H9 (cell line): ENCODE measurements around the gene PDZD8. TPM values are rescaled to one million over a fixed set of nuclear protein-coding genes. Genes with fewer than 3 reads are reported as not detected.

Source experiments
- DNase-seq: peaks from one replicate; pipeline ENCODE4 v3.0.0-alpha.2; 2017
- H2AFZ ChIP-seq: one replicate; pipeline ENCODE4 v1.6.1; 2013; ENCODE audit warnings: mild to moderate bottlenecking, low read length, control low read depth, moderate library complexity
- H2AK5ac ChIP-seq: 2 replicates; pipeline ENCODE4 v1.6.1; 2013; ENCODE audit warnings: low read length, control low read depth, mixed read lengths; ENCODE audit not compliant: insufficient read length
- H2BK120ac ChIP-seq: one replicate; pipeline ENCODE4 v1.6.1; 2013; ENCODE audit warnings: low read depth, mild to moderate bottlenecking, low read length, control low read depth, inconsistent platforms; ENCODE audit not compliant: poor library complexity, severe bottlenecking
- H2BK12ac ChIP-seq: 2 replicates; pipeline ENCODE4 v1.6.1; 2013; ENCODE audit warnings: low read length, control low read depth, mixed read lengths, low read depth; ENCODE audit not compliant: insufficient read length
- H2BK15ac ChIP-seq: 2 replicates; pipeline ENCODE4 v1.6.1; 2013; ENCODE audit warnings: low read depth, low read length, control low read depth
- H2BK20ac ChIP-seq: one replicate; pipeline ENCODE4 v1.6.1; 2013; ENCODE audit warnings: low read depth, mild to moderate bottlenecking, low read length, control low read depth, inconsistent platforms; ENCODE audit not compliant: poor library complexity, severe bottlenecking
- H2BK5ac ChIP-seq: 2 replicates; pipeline ENCODE4 v1.6.1; 2013; ENCODE audit warnings: low read length, control low read depth, mixed read lengths; ENCODE audit not compliant: insufficient read length
- H3K14ac ChIP-seq: 2 replicates; pipeline ENCODE4 v1.6.1; 2013; ENCODE audit warnings: low read length, control low read depth; ENCODE audit not compliant: insufficient read depth
- H3K18ac ChIP-seq: 2 replicates; pipeline ENCODE4 v1.6.1; 2013; ENCODE audit warnings: low read depth, mild to moderate bottlenecking, mixed read lengths, low read length, control low read depth; ENCODE audit not compliant: insufficient read length
- H3K23ac ChIP-seq: 2 replicates; pipeline ENCODE4 v1.6.1; 2013; ENCODE audit warnings: low read length, control low read depth, mixed read lengths, low read depth; ENCODE audit not compliant: insufficient read length
- H3K23me2 ChIP-seq: 2 replicates; pipeline ENCODE4 v1.6.1; 2013; ENCODE audit warnings: low read depth, mild to moderate bottlenecking, mixed read lengths, low read length, control low read depth; ENCODE audit not compliant: insufficient read length, poor library complexity, severe bottlenecking
- H3K27ac ChIP-seq: 2 replicates; pipeline ENCODE4 v1.5.1; 2013; ENCODE audit warnings: low read length, control low read depth, mixed read lengths, low read depth; ENCODE audit not compliant: insufficient read length
- H3K27me3 ChIP-seq: 2 replicates; pipeline ENCODE4 v1.6.1; 2013; ENCODE audit warnings: low read length, control low read depth, inconsistent platforms; ENCODE audit not compliant: insufficient read depth
- H3K4ac ChIP-seq: 2 replicates; pipeline ENCODE4 v1.6.1; 2013; ENCODE audit warnings: low read depth, mild to moderate bottlenecking, control low read depth, inconsistent platforms, low read length, moderate library complexity
- H3K4me1 ChIP-seq: 2 replicates; pipeline ENCODE4 v1.6.1; 2013; ENCODE audit warnings: low read length, control low read depth, inconsistent platforms; ENCODE audit not compliant: insufficient read depth
- H3K4me2 ChIP-seq: 2 replicates; pipeline ENCODE4 v1.6.1; 2013; ENCODE audit warnings: low read length, control low read depth, mixed read lengths; ENCODE audit not compliant: insufficient read length, insufficient read depth
- H3K56ac ChIP-seq: 2 replicates; pipeline ENCODE4 v1.6.1; 2013; ENCODE audit warnings: low read depth, mild to moderate bottlenecking, mixed read lengths, low read length, control low read depth; ENCODE audit not compliant: insufficient read length
- H3K79me1 ChIP-seq: 2 replicates; pipeline ENCODE4 v1.6.1; 2013; ENCODE audit warnings: low read depth, mild to moderate bottlenecking, moderate library complexity, low read length, control low read depth, inconsistent platforms; ENCODE audit not compliant: insufficient read depth, poor library complexity, severe bottlenecking
- H3K79me2 ChIP-seq: 2 replicates; pipeline ENCODE4 v1.6.1; 2013; ENCODE audit warnings: low read length, control low read depth, inconsistent platforms; ENCODE audit not compliant: insufficient read depth
- H3K9ac ChIP-seq: 2 replicates; pipeline ENCODE4 v1.6.1; 2013; ENCODE audit warnings: low read length, control low read depth, mixed read lengths; ENCODE audit not compliant: insufficient read length; ENCODE audit errors: extremely low read depth
- H3K9me3 ChIP-seq: one replicate; pipeline ENCODE4 v1.6.1; 2013; ENCODE audit warnings: low read depth, low read length, inconsistent platforms; ENCODE audit not compliant: control insufficient read depth
- H3T11ph ChIP-seq: one replicate; pipeline ENCODE4 v1.6.1; 2013; ENCODE audit warnings: mild to moderate bottlenecking, low read length, control low read depth, inconsistent platforms
- H4K20me1 ChIP-seq: one replicate; pipeline ENCODE4 v1.6.1; 2013; ENCODE audit not compliant: control insufficient read depth, insufficient read length, insufficient read depth
- H4K5ac ChIP-seq: 2 replicates; pipeline ENCODE4 v1.6.1; 2013; ENCODE audit warnings: low read depth, mild to moderate bottlenecking, mixed read lengths, low read length, control low read depth; ENCODE audit not compliant: insufficient read length
- H4K8ac ChIP-seq: replicated peaks from 2 replicates; pipeline ENCODE4 v1.6.1; 2013; ENCODE audit warnings: low read length, control low read depth, mixed read lengths, low read depth; ENCODE audit not compliant: insufficient read length
- H4K91ac ChIP-seq: 2 replicates; pipeline ENCODE4 v1.6.1; 2013; ENCODE audit warnings: low read depth, mild to moderate bottlenecking, moderate library complexity, mixed read lengths, low read length, control low read depth; ENCODE audit not compliant: insufficient read length
- H3K27ac Mint-ChIP-seq, 3 experiments: 2 replicates in 2 of 3; 3 replicates in 1 of 3; pipeline ENCODE4 v1.8.0; 2020 to 2021; ENCODE audit warnings: mixed read lengths in 3 of 3, mild to moderate bottlenecking in 1 of 3, moderate library complexity in 1 of 3
- H3K27me3 Mint-ChIP-seq: 2 replicates; pipeline ENCODE4 v1.8.0; 2021; ENCODE audit warnings: low read depth, mild to moderate bottlenecking, moderate library complexity, mixed read lengths
- H3K36me3 Mint-ChIP-seq, 3 experiments: 2 replicates in 2 of 3; 3 replicates in 1 of 3; pipeline ENCODE4 v1.8.0; 2020 to 2021; ENCODE audit warnings: low read depth in 3 of 3, mixed read lengths in 3 of 3; ENCODE audit not compliant: insufficient read depth in 1 of 3
- H3K4me1 Mint-ChIP-seq, 2 experiments: 2 replicates each; pipeline ENCODE4 v1.8.0; 2020; ENCODE audit warnings: mixed read lengths in 2 of 2
- H3K4me3 Mint-ChIP-seq, 2 experiments: 2 replicates in 1 of 2; 3 replicates in 1 of 2; pipeline ENCODE4 v1.8.0; 2020 to 2021; ENCODE audit warnings: mild to moderate bottlenecking in 2 of 2, mixed read lengths in 2 of 2, moderate library complexity in 1 of 2
- H3K9me3 Mint-ChIP-seq, 2 experiments: 2 replicates in 1 of 2; 3 replicates in 1 of 2; pipeline ENCODE4 v1.8.0; 2020; ENCODE audit warnings: mild to moderate bottlenecking in 2 of 2, mixed read lengths in 2 of 2, moderate library complexity in 1 of 2
- CTCF ChIP-seq: fragments of 200-600 bp; sonication (generic); conservative IDR thresholded peaks from 3 replicates; pipeline ENCODE4 v1.8.0; 2021; ENCODE audit warnings: antibody characterized with exemption, mild to moderate bottlenecking
- WGBS: extraction: QIAGEN DNeasy Blood & Tissue Kit; methylation state at CpG from one replicate; pipeline ENCODE4 v1.1.7; 2013; ENCODE audit warnings: missing lambda C conversion rate, low lambda C conversion rate, mixed read lengths; ENCODE audit not compliant: insufficient read length; ENCODE audit errors: extremely low coverage; 5-methylcytosine and 5-hydroxymethylcytosine counted together
- total RNA-seq: library from RNA; stranded (reverse); gene quantifications from 2 replicates; pipeline ENCODE4 v1.2.1, GENCODE V29; 2021

The PDZD8 gene
- total RNA-seq, 1 experiment from 2014 or later = 38.2 TPM

- H3K23me2 ChIP-seq = no peaks in the 10 kb centered on the region
- H3K23ac ChIP-seq = no peak overlapping the region
- no peaks in the 10 kb centered on the region for H3K27me3 ChIP-seq
- no peaks in the 10 kb centered on the region for H3K9me3 Mint-ChIP-seq
- H3K4me1 Mint-ChIP-seq = peaks cover 60 to 68% of the 10 kb centered on the region in 2 experiments
- no peak overlapping the region for H3K14ac ChIP-seq
- H3K27me3 Mint-ChIP-seq = no peaks in the 10 kb centered on the region
- H2BK120ac ChIP-seq = no peak overlapping the region
- H2AK5ac ChIP-seq = no peak overlapping the region
- no peak overlapping the region for H3K27ac ChIP-seq
- H3T11ph ChIP-seq = no peak overlapping the region
- no peaks in the 10 kb centered on the region for H4K20me1 ChIP-seq
- no peak overlapping the region for H2BK5ac ChIP-seq
- no peak overlapping the region for H4K8ac ChIP-seq
- H3K56ac ChIP-seq = no peak overlapping the region
- no peak overlapping the region for H2AFZ ChIP-seq
- H3K27ac Mint-ChIP-seq = peak overlapping the region; percentile 17 to 72 (median 54); a peak in 4 of 7 replicates
- peaks cover 21% of the 10 kb centered on the region for H3K4me1 ChIP-seq
- H3K9ac ChIP-seq = peak overlapping the region; percentile 54
- no peak for TF ChIP-seq CTCF
- WGBS = no CpG with 5 or more reads among the region's 5 CpGs
- no peak for DNase-seq
- H2BK15ac ChIP-seq = no peak overlapping the region
- peaks cover 0 to 4% (median 3%) of the 10 kb centered on the region in 3 experiments; a peak in 2 of 7 replicates for H3K36me3 Mint-ChIP-seq
- H3K4me3 Mint-ChIP-seq = no peak overlapping the region
- H3K4me2 ChIP-seq = no peak overlapping the region
- H4K91ac ChIP-seq = no peak overlapping the region
- peak overlapping the region; percentile 41 for H4K5ac ChIP-seq
- no peak overlapping the region for H2BK20ac ChIP-seq
- H3K4ac ChIP-seq = no peak overlapping the region
- no peak overlapping the region for H2BK12ac ChIP-seq
- peaks cover 6% of the 10 kb centered on the region; the same call in 1 of the 2 replicates for H3K79me2 ChIP-seq
- H3K79me1 ChIP-seq = peaks cover 4% of the 10 kb centered on the region
- no peaks in the 10 kb centered on the region for H3K9me3 ChIP-seq
- H3K18ac ChIP-seq = no peak overlapping the region
Observed at GRCh38 chr10:117342641-117343040, 32.6 kb downstream of the PDZD8 start.
